ENCODE measurements around the gene NPEPL1. TPM values are rescaled to one million over a fixed set of nuclear protein-coding genes. Genes with fewer than 3 reads are reported as not detected.

Gene NPEPL1
- total and polyA plus RNA-seq, 10 of the 15 experiments (the other 5 are each of a cell fraction or from before 2014, with no cell fraction given), result 0.08 to 21.3 (median 10.2) TPM

DNA sequence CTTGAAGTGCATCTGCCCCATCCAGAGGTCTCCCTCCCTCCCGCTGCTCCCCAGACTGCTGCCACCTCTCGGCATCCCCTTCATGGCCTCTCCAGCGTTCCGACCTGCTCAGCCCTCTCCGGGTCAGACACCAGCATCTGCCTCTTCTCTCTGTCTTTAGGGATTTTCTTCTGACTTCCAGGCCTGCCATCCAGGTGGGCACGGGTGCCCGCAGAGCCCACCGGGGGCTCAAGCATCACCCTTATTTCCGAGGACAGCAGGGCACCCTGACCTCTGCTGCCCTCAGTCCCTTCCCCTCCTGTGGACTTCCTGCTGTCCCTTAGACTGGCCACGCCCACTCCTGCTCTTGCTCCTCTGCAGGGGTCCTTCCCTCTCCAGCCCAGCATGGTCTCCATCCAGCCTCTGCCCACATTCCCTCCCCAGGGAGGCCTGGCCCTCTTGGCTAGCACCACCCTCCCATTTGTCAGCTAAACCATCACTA lies 3.3 kb downstream of the NPEPL1 start (continued):
- TF ChIP-seq TCF12 (IDR thresholded peaks at IDR 0.05; ENCODE audit: low read depth, low read length) (no peak), SRF (IDR thresholded peaks at IDR 0.05; ENCODE audit: low read depth in 2 of 2, low read length in 2 of 2) (no peak), BACH1 (IDR thresholded peaks at IDR 0.05; ENCODE audit: borderline replicate concordance) (no peak), NFXL1 (IDR thresholded peaks at IDR 0.05; ENCODE audit: borderline replicate concordance) (no peak), MTA2 (IDR thresholded peaks at IDR 0.05; ENCODE audit: low read depth) (no peak), ASH2L (IDR thresholded peaks at IDR 0.05; ENCODE audit: borderline replicate concordance, low read depth) (no peak), TARDBP (IDR thresholded peaks at IDR 0.05; ENCODE audit: borderline replicate concordance) (no peak)
- TF ChIP-seq, protein P1, sequence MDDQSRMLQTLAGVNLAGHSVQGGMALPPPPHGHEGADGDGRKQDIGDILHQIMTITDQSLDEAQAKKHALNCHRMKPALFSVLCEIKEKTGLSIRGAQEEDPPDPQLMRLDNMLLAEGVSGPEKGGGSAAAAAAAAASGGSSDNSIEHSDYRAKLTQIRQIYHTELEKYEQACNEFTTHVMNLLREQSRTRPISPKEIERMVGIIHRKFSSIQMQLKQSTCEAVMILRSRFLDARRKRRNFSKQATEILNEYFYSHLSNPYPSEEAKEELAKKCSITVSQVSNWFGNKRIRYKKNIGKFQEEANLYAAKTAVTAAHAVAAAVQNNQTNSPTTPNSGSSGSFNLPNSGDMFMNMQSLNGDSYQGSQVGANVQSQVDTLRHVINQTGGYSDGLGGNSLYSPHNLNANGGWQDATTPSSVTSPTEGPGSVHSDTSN (IDR thresholded peaks at IDR 0.05; ENCODE audit: insufficient replicate concordance, low read depth, low read length), result no peak
- TF ChIP-seq, protein P2, sequence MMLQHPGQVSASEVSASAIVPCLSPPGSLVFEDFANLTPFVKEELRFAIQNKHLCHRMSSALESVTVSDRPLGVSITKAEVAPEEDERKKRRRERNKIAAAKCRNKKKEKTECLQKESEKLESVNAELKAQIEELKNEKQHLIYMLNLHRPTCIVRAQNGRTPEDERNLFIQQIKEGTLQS (IDR thresholded peaks at IDR 0.05; ENCODE audit: borderline replicate concordance, extremely low read depth, low read depth, low read length), result no peak

DNA sequence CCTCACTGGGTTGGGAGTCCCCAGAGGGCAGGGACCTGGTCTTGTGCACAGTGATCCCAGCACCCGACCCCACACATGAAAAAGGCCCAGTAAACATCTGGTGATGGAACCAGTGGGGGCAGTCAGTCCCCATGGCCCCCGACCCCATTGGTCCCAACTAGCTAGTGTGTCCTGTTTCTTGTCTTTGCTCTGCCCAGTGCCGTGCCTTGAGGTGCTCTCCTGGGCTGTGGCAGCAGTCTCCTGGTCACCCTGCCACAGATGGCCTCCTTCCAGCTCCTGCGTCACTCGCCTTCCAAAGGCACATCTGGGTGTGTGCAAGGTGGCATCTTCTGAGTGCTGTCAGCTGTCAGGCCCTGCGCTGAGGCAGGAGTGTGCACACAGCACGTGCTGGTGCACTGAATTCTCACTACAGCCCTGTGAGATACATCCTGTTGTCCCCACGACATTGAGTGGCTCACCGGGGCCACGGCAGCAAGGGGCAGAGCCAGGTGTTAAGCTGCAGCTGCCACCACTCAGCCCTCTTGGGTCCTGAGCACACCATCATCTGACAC lies 3.9 kb downstream of the NPEPL1 start:
- POLR2A ChIA-PET, result no interaction called here
- no peak for DNase-seq (ENCODE audit: low read depth, low spot score)

More for the DNA sequence above, 3.9 kb downstream of the NPEPL1 start:
- ChIA-PET CTCF (no interaction called here), RAD21 (ENCODE audit: unreplicated experiment) (no interaction called here), SMC1A (ENCODE audit: uncharacterized antibody, unreplicated experiment) (no interaction called here)
- Histone ChIP-seq H3K27me3 (replicated peaks in 1 of 2; ENCODE audit: control insufficient read depth in 2 of 2, insufficient read depth in 2 of 2, low read length in 1 of 2) (no peaks in the 10 kb centered on the region), H4K20me1 (ENCODE audit: control insufficient read depth, insufficient read depth) (no peaks in the 10 kb centered on the region), H3K4me3 (no peak overlapping the region), H3K27ac (ENCODE audit: control insufficient read depth, insufficient read depth) (no peak overlapping the region), H3K9ac (ENCODE audit: control insufficient read depth, insufficient read depth, low read length) (no peak overlapping the region), H3K36me3 (ENCODE audit: control insufficient read depth in 2 of 2, insufficient read depth in 2 of 2, low read length in 1 of 2) (peaks cover 0 to 1% of the 10 kb centered on the region in 2 experiments; a peak in 2 of 4 replicates), H3K4me1 (ENCODE audit: control insufficient read depth, insufficient read depth, low read length) (peaks cover 5% of the 10 kb centered on the region), H3K79me2 (ENCODE audit: control insufficient read depth, insufficient read depth, low read length) (no peaks in the 10 kb centered on the region; the same call in 1 of the 2 replicates), H2AFZ (ENCODE audit: control insufficient read depth, low read depth, low read length) (no peak overlapping the region), H3K9me3 (replicated peaks; ENCODE audit: control insufficient read depth, insufficient read depth, low read length) (no peaks in the 10 kb centered on the region), H3K4me2 (ENCODE audit: control insufficient read depth, insufficient read depth) (no peak overlapping the region)
- no peak for FAIRE-seq
- in situ Hi-C loops (cut with MboI) (loop anchor here (25.0 kb wide), 1 partner anchor 459 kb away; the partner anchor contains the start of gene ANKRD60), intact Hi-C loops (cut with micrococcal nuclease; ENCODE audit: unreplicated experiment) (loop anchor here (10.0 kb wide), 1 partner anchor 462 kb away; no protein-coding TSS in a partner anchor)
- ATAC-seq, result no peak
- no TSS peak for BruUV-seq (replicated peaks)
- 76% methylated on average over 10 of the region's 10 CpGs for WGBS (ENCODE audit: insufficient coverage, insufficient replicate concordance, low lambda C conversion rate, missing lambda C conversion rate)
- no peak for TF ChIP-seq CBFB (IDR thresholded peaks at IDR 0.05; ENCODE audit: low read depth)
- TF ChIP-seq, protein P2 (IDR thresholded peaks at IDR 0.05; ENCODE audit: borderline replicate concordance, extremely low read depth, low read depth, low read length), result no peak
- no peak for TF ChIP-seq LARP7 (IDR thresholded peaks at IDR 0.05)
- TF ChIP-seq SMAD1 (IDR thresholded peaks at IDR 0.05; ENCODE audit: low read depth, partially characterized antibody), result no peak
- no peak for TF ChIP-seq NFYB (IDR thresholded peaks at IDR 0.05; ENCODE audit: insufficient read depth, low read depth, low read length)
- no peak for TF ChIP-seq ZSCAN29 (IDR thresholded peaks at IDR 0.05)
- no peak for TF ChIP-seq IKZF1 (conservative IDR thresholded peaks at IDR 0.05)
- no peak for TF ChIP-seq BHLHE40 (IDR thresholded peaks at IDR 0.05; ENCODE audit: borderline replicate concordance in 1 of 2, low read depth in 2 of 2, low read length in 1 of 2)

Data from GM12878 (cell line).